Upper lobe of left lung (tissue), 6 donors: Measurements from ENCODE around the gene LTBP4. TPM values are rescaled to one million over a fixed set of nuclear protein-coding genes. Genes with fewer than 3 reads are reported as not detected.
A peak's percentile ranks its signal among the peaks of the same experiment; 100 is the strongest.

ENCODE experiments used
- ATAC-seq, 2 donors: fragments of 200-7000 bp; cut with Tn5 transposase; one replicate each; pipeline ENCODE4 v1.9.1; 2022; ENCODE audit warnings: mild to moderate bottlenecking in 2 of 2, moderate library complexity in 2 of 2; ENCODE audit not compliant: low FRiP score in 2 of 2
- DNase-seq, 2 donors: peaks; one replicate each; pipeline ENCODE4 v3.0.0-alpha.2; 2019 to 2020
- H3K27ac ChIP-seq, 4 donors: fragments of 200-600 bp; sonication (generic); one replicate each; pipeline ENCODE4 v1.5.1; 2016 to 2019
- H3K27me3 ChIP-seq, 4 donors: fragments of 200-600 bp; sonication (generic); one replicate each; pipeline ENCODE4 v1.5.1; 2017 to 2019
- H3K36me3 ChIP-seq, 4 donors: fragments of 200-600 bp; sonication (generic); one replicate each; pipeline ENCODE4 v1.5.1; 2016 to 2019
- H3K4me1 ChIP-seq, 4 donors: fragments of 200-600 bp; sonication (generic); one replicate each; pipeline ENCODE4 v1.5.1; 2018 to 2019
- H3K4me3 ChIP-seq, 4 donors: fragments of 200-600 bp; sonication (generic); one replicate each; pipeline ENCODE4 v1.5.1; 2017 to 2019; ENCODE audit warnings: mild to moderate bottlenecking in 2 of 4, moderate library complexity in 1 of 4
- H3K9me3 ChIP-seq, 4 donors: fragments of 200-600 bp; sonication (generic); one replicate each; pipeline ENCODE4 v1.5.1; 2018 to 2019
- EP300 ChIP-seq, 4 donors: sonication (generic); formaldehyde crosslinking; IDR thresholded peaks; one replicate each; pipeline ENCODE4 v1.5.1; 2017; ENCODE audit warnings: antibody characterized with exemption in 4 of 4, control low read depth in 2 of 4
- POLR2A ChIP-seq, 4 donors: fragments of 450-650 bp; IDR thresholded peaks; one replicate each; pipeline ENCODE4 v1.5.1; 2016 to 2017; ENCODE audit warnings: antibody characterized with exemption in 4 of 4, mild to moderate bottlenecking in 2 of 4
- POLR2AphosphoS5 ChIP-seq, 2 donors: sonication (generic); formaldehyde crosslinking; IDR thresholded peaks; one replicate each; pipeline ENCODE4 v1.5.1; 2017; ENCODE audit warnings: antibody characterized with exemption in 2 of 2
- WGBS, 2 donors: methylation state at CpG; one replicate each; pipeline ENCODE4 v1.1.5; 2017 to 2018; 5-methylcytosine and 5-hydroxymethylcytosine counted together
- total RNA-seq, 6 donors: library from RNA; depleted of rRNA in 4 of 6; stranded (reverse); fragments of >200 nt in 4 of 6; gene quantifications; one replicate each; pipeline versions ENCODE4 v1.1.0 to v1.2.1, GENCODE V29; 2016 to 2021
- TF ChIP-seq, protein P1 (sequence below), 6 experiments: fragments of 450-650 bp in 4 of 6; fragments of 200-600 bp in 2 of 6; sonication (generic) in 2 of 6; IDR thresholded peaks; one replicate each; pipeline ENCODE4 v1.5.1; 2016 to 2019; ENCODE audit warnings: antibody characterized with exemption in 6 of 6
- donor health status: DM: no; HTN: no; CAD: no; lungs with moderate emphysema.
- donor health status: DM: no; HTN: yes; CAD: no; lungs with severe emphysema.

Gene LTBP4
- total RNA-seq, 6 donors from 2014 or later, result 125 to 541 (median 401) TPM

- no peak for DNase-seq
Measured at GRCh38 chr19:40663695-40664692, 62.8 kb downstream of the LTBP4 start.

DNA sequence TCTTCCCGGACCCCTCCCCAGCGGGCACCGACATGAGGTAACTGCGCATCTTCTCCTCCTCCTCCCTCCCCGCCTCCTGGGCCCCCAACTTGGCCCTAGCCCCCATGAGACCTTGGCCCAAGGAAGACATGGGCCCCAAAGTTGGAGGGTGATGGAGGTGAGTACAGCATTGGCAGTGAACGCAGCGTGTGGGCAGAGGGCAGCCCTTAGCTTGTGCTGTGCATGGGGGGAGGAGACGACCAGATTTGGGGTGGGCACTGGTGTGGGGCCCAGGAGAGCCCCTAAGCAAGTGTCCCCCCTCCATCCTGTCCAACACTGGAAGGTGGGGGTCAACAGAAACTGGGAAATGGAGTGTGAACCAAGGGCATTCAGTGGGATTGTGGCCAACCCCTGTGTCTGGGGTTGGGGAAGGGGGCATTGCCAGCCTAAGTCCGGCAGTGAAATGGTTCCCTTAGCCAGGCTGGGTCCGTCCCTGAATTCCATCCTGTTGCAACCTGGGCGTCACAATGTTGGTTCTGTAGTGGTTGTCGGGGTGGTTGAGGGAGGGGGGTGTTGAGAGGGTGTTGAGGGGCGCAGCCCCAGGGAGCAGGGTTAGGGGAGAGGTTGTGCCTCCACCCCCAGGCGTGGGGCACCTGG is 65.8 kb downstream of the LTBP4 start:
- 91 to 92% methylated on average over 14 of the region's 14 CpGs for WGBS, 2 donors
- TF ChIP-seq, protein P1, sequence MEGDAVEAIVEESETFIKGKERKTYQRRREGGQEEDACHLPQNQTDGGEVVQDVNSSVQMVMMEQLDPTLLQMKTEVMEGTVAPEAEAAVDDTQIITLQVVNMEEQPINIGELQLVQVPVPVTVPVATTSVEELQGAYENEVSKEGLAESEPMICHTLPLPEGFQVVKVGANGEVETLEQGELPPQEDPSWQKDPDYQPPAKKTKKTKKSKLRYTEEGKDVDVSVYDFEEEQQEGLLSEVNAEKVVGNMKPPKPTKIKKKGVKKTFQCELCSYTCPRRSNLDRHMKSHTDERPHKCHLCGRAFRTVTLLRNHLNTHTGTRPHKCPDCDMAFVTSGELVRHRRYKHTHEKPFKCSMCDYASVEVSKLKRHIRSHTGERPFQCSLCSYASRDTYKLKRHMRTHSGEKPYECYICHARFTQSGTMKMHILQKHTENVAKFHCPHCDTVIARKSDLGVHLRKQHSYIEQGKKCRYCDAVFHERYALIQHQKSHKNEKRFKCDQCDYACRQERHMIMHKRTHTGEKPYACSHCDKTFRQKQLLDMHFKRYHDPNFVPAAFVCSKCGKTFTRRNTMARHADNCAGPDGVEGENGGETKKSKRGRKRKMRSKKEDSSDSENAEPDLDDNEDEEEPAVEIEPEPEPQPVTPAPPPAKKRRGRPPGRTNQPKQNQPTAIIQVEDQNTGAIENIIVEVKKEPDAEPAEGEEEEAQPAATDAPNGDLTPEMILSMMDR (IDR thresholded peaks at IDR 0.05), result no peak
- TF ChIP-seq POLR2AphosphoS5 (IDR thresholded peaks at IDR 0.05), result no peak
- TF ChIP-seq POLR2A (IDR thresholded peaks at IDR 0.05), result no peak
- no peak for TF ChIP-seq EP300 (IDR thresholded peaks at IDR 0.05)
- Histone ChIP-seq H3K9me3 (no peaks in the 10 kb centered on the region), H3K4me1 (peaks cover 10 to 19% (median 13%) of the 10 kb centered on the region in 4 donors), H3K36me3 (peaks cover 0 to 47% (median 28%) of the 10 kb centered on the region in 4 donors), H3K4me3 (no peak overlapping the region), H3K27ac (no peak overlapping the region), H3K27me3 (no peaks in the 10 kb centered on the region)
- DNase-seq (no peak), ATAC-seq (no peak)

More at GRCh38 chr19:40663695-40664692, 62.8 kb downstream of the LTBP4 start:
- Histone ChIP-seq H3K9me3 (no peaks in the 10 kb centered on the region), H3K4me1 (peaks cover 10 to 19% (median 13%) of the 10 kb centered on the region in 4 donors), H3K36me3 (peaks cover 0 to 18% (median 8%) of the 10 kb centered on the region in 4 donors), H3K4me3 (peak overlapping the region in 3 of 4 donors; percentile 59 to 65 (median 64)), H3K27ac (peak overlapping the region; percentile 75 to 81 (median 76)), H3K27me3 (no peaks in the 10 kb centered on the region)
- peak; percentile 16 to 33 for ATAC-seq
- 52 to 53% methylated on average over 21 to 24 of the region's 24 CpGs for WGBS, 2 donors
- TF ChIP-seq, protein P1 (IDR thresholded peaks at IDR 0.05), result peak in 1 of 6 experiments; percentile 6
- no peak for TF ChIP-seq POLR2AphosphoS5 (IDR thresholded peaks at IDR 0.05)

DNA sequence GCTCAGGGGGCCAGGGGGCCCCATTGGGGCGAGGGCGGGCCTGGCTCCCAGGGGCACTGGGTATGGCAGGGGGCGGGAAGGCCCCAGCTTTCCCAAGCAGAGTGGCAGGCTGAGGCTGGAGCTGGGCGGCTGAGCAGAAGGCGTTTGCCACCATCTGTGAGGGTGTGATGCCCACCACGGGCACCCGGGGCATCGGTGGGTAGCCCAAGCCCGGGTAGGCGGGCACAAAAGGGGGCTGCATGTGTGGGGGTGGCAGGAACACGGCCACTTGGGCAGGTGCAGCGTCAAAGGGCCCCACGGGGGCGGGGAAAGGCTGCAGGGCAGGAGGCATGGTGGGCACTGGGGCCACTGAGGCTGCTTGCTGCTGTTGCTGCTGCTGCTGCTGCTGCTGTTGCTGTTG is 66.4 kb downstream of the LTBP4 start:
- WGBS, 2 donors, result 95 to 97% methylated on average over 11 of the region's 14 CpGs
- TF ChIP-seq, protein P1 (IDR thresholded peaks at IDR 0.05), result no peak
- no peak for TF ChIP-seq EP300 (IDR thresholded peaks at IDR 0.05)
- no peak for TF ChIP-seq POLR2AphosphoS5 (IDR thresholded peaks at IDR 0.05)
- TF ChIP-seq POLR2A (IDR thresholded peaks at IDR 0.05), result no peak
- ATAC-seq (no peak), DNase-seq (peak in 1 of 2 donors; percentile 74)
- no peak overlapping the region for H3K27ac ChIP-seq
- no peaks in the 10 kb centered on the region for H3K27me3 ChIP-seq
- H3K9me3 ChIP-seq, result no peaks in the 10 kb centered on the region
- peaks cover 8 to 15% (median 11%) of the 10 kb centered on the region in 4 donors for H3K4me1 ChIP-seq
- H3K36me3 ChIP-seq, result peaks cover 0 to 54% (median 33%) of the 10 kb centered on the region in 4 donors
- no peak overlapping the region for H3K4me3 ChIP-seq

DNA sequence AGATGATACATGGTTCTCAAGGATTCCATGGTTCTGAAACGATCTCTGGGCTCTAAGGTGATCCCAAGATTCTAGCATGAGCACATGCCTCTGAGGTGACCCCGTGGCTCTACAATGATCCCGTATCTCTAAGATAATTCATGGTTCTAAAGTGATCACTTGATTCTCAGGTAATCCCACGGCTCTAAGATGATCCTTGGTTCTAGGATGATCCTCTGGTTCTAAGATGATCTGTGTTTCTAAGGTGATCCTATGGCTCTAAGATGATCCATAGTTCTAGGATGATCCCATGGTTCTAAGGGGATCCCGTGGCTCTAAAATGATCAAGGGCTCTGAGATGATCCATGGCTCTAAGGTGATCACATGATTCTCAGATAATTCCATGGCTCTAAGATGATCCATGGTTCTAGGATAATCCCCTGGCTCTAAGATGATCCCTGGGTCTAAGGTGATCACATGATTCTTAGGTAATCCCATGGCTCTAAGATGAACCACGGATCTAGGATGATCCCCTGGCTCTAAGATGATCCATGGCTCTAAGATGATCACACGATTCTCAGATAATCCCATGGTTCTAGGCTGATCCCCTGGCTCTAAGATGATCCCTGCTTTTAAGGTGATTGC is 67.9 kb downstream of the LTBP4 start:
- Histone ChIP-seq H3K36me3 (peaks cover 0 to 68% (median 45%) of the 10 kb centered on the region in 4 donors), H3K9me3 (no peaks in the 10 kb centered on the region), H3K4me3 (no peak overlapping the region), H3K27ac (no peak overlapping the region), H3K4me1 (peaks cover 0 to under 1% (median under 1%) of the 10 kb centered on the region in 4 donors), H3K27me3 (no peaks in the 10 kb centered on the region)
- 89 to 96% methylated on average over 6 to 7 of the region's 7 CpGs for WGBS, 2 donors
- DNase-seq (no peak), ATAC-seq (no peak)
- TF ChIP-seq EP300 (IDR thresholded peaks at IDR 0.05) (no peak), POLR2A (IDR thresholded peaks at IDR 0.05) (no peak), POLR2AphosphoS5 (IDR thresholded peaks at IDR 0.05) (no peak)
- TF ChIP-seq, protein P1 (IDR thresholded peaks at IDR 0.05), result no peak
